H1 (cell line): Measurements from ENCODE around the gene PDE2A.

Experiments used
- CTCF ChIP-seq, 3 experiments: IDR thresholded peaks; 1 replicate in 2 of 3; 2 replicates in 1 of 3; pipeline versions ENCODE4 v1.5.1 to v1.6.1; 2011; ENCODE audit warnings: low read length in 3 of 3, mild to moderate bottlenecking in 3 of 3, inconsistent platforms in 2 of 3, low read depth in 1 of 3, moderate library complexity in 1 of 3; ENCODE audit not compliant: insufficient read depth in 1 of 3; ENCODE audit errors: control extremely low read depth in 1 of 3
- TCF12 ChIP-seq: IDR thresholded peaks from 2 replicates; pipeline ENCODE4 v1.6.1; 2011; ENCODE audit warnings: low read depth, mild to moderate bottlenecking, low read length
- TF ChIP-seq, protein P1 (sequence below): IDR thresholded peaks from 2 replicates; pipeline ENCODE4 v1.6.1; 2012; ENCODE audit warnings: low read length, inconsistent platforms
- TF ChIP-seq, protein P2 (sequence below): IDR thresholded peaks from 2 replicates; pipeline ENCODE4 v1.6.1; 2012; ENCODE audit warnings: inconsistent platforms

DNA sequence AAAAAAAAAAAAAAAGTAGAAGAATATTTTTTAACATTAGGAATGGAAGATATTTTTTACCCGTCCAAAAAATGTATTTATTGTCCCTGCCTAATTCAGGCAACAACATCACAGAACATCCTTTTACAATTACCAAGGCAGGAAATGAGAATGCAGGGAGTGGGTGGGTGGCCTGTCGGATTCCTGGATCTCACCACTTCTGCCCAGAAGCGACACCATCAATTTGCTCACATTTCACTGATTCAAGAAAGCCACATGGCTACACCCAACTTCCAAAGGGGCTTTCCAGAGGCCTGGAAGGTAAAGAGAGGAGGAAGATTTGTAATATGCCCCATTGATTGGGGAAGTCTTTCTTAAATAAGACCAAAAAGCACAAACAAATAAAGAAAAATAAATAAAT, 146.1 kb downstream of the PDE2A start:
- TF ChIP-seq, protein P1, sequence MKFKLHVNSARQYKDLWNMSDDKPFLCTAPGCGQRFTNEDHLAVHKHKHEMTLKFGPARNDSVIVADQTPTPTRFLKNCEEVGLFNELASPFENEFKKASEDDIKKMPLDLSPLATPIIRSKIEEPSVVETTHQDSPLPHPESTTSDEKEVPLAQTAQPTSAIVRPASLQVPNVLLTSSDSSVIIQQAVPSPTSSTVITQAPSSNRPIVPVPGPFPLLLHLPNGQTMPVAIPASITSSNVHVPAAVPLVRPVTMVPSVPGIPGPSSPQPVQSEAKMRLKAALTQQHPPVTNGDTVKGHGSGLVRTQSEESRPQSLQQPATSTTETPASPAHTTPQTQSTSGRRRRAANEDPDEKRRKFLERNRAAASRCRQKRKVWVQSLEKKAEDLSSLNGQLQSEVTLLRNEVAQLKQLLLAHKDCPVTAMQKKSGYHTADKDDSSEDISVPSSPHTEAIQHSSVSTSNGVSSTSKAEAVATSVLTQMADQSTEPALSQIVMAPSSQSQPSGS, result no peak
- no peak for TF ChIP-seq CTCF (IDR thresholded peaks at IDR 0.05; ENCODE audit: control extremely low read depth in 1 of 3, insufficient read depth in 1 of 3, low read depth in 1 of 3, low read length in 3 of 3)
- no peak for TF ChIP-seq TCF12
- TF ChIP-seq, protein P2, sequence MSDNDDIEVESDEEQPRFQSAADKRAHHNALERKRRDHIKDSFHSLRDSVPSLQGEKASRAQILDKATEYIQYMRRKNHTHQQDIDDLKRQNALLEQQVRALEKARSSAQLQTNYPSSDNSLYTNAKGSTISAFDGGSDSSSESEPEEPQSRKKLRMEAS, result no peak
